ENCODE measurements around the gene VSTM2B.
"Not testable (repeated sequence)": the region's sequence is repeated elsewhere in the genome, so short reads cannot be mapped to it uniquely, and the experiment has no call there.

Gene VSTM2B

DNA sequence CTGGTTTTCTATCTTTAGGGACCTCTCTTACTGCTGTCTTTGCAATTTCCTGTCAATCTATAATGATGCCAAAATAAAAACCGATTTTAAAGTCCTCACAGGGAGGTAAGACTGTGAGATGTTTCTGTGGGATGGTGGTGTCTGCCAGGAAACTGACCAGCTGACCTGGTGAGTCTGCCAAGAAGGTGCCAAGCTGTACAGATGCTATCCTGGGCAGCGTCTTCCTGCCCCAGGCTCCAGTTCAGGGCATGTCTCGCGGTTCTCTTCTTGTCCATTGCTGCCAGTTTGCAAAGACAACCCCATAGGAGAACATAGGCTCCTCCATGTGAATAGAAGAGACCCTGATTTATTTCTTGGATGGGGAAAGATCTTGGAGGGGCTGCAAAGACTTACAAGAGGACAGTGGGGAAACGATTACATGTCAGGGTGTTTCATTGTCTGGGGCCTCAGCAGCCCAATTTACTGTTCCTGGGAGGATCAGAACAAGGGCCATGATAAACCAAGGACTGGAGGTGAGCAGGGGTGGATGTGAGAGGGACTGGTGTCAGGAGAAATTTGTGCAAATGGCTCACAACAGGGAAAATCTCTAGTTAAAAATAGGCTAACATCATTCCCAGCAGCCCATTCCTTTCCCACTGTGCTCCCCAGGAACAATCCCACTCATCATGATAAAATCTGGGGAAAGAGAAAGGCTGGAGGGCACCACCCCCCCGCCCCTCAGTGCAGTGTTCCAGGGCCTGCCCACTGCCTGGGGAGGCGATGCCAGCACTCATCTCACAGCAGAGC, 42.7 kb upstream of the VSTM2B start:
- Histone ChIP-seq H3K36me3 (ENCODE audit: control insufficient read depth in 4 of 4, insufficient read depth in 4 of 4, low read length in 3 of 4) (no peaks in the 10 kb centered on the region), H3K27ac (ENCODE audit: insufficient read depth in 1 of 2, low read depth in 1 of 2, low read length in 2 of 2, poor library complexity in 1 of 2, severe bottlenecking in 2 of 2) (no peak overlapping the region), H3K27me3 (replicated peaks in 2 of 5; ENCODE audit: control insufficient read depth in 4 of 5, insufficient read depth in 5 of 5, low read length in 4 of 5) (peaks cover 0 to 4% (median 0%) of the 10 kb centered on the region in 5 experiments), H3K9me3 (ENCODE audit: control extremely low read depth in 1 of 5, control insufficient read depth in 4 of 5, insufficient read depth in 2 of 5, low read depth in 1 of 5, low read length in 4 of 5) (peaks cover 0 to 14% (median 5%) of the 10 kb centered on the region in 5 experiments), H3K4me1 (ENCODE audit: control extremely low read depth in 1 of 4, control insufficient read depth in 4 of 4, insufficient read depth in 4 of 4, low read length in 3 of 4) (no peaks in the 10 kb centered on the region), H3K4me3 (ENCODE audit: control insufficient read depth in 1 of 7, extremely low read depth in 1 of 7, insufficient read depth in 4 of 7, low read depth in 2 of 7, low read length in 6 of 7) (no peak overlapping the region)
- no peak for DNase-seq
- ChIA-PET POLR2A (no interaction called here), CTCF (no interaction called here)
- 85% methylated on average over 5 of the region's 7 CpGs for WGBS (ENCODE audit: insufficient coverage)

- WGBS (ENCODE audit: insufficient coverage), result 93% methylated on average over 5 of the region's 5 CpGs
- Histone ChIP-seq H3K27me3 (replicated peaks in 2 of 5; ENCODE audit: control insufficient read depth in 4 of 5, insufficient read depth in 5 of 5, low read length in 4 of 5) (peaks cover 0 to 4% (median 0%) of the 10 kb centered on the region in 5 experiments), H3K27ac (ENCODE audit: insufficient read depth in 1 of 2, low read depth in 1 of 2, low read length in 2 of 2, poor library complexity in 1 of 2, severe bottlenecking in 2 of 2) (no peak overlapping the region), H3K36me3 (ENCODE audit: control insufficient read depth in 4 of 4, insufficient read depth in 4 of 4, low read length in 3 of 4) (no peaks in the 10 kb centered on the region), H3K4me3 (ENCODE audit: control insufficient read depth in 1 of 7, extremely low read depth in 1 of 7, insufficient read depth in 4 of 7, low read depth in 2 of 7, low read length in 6 of 7) (no peak overlapping the region), H3K9me3 (ENCODE audit: control extremely low read depth in 1 of 5, control insufficient read depth in 4 of 5, insufficient read depth in 2 of 5, low read depth in 1 of 5, low read length in 4 of 5) (peaks cover 0 to 14% (median 5%) of the 10 kb centered on the region in 5 experiments), H3K4me1 (ENCODE audit: control extremely low read depth in 1 of 4, control insufficient read depth in 4 of 4, insufficient read depth in 4 of 4, low read length in 3 of 4) (no peaks in the 10 kb centered on the region)
- ChIA-PET POLR2A (no interaction called here), CTCF (no interaction called here)
- DNase-seq, result no peak
Measured at GRCh38 chr19:29483641-29483920, 42.2 kb upstream of the VSTM2B start.

- no peak overlapping the region for H3K27ac ChIP-seq (ENCODE audit: insufficient read depth in 1 of 2, low read depth in 1 of 2, low read length in 2 of 2, poor library complexity in 1 of 2, severe bottlenecking in 2 of 2)
- peaks cover 0 to 14% (median 5%) of the 10 kb centered on the region in 5 experiments for H3K9me3 ChIP-seq (ENCODE audit: control extremely low read depth in 1 of 5, control insufficient read depth in 4 of 5, insufficient read depth in 2 of 5, low read depth in 1 of 5, low read length in 4 of 5)
- WGBS (ENCODE audit: insufficient coverage), result 54% methylated on average over 6 of the region's 6 CpGs
- CTCF ChIA-PET, result no interaction called here
- no peak for DNase-seq
- no peaks in the 10 kb centered on the region for H3K4me1 ChIP-seq (ENCODE audit: control extremely low read depth in 1 of 4, control insufficient read depth in 4 of 4, insufficient read depth in 4 of 4, low read length in 3 of 4)
- H3K36me3 ChIP-seq (ENCODE audit: control insufficient read depth in 4 of 4, insufficient read depth in 4 of 4, low read length in 3 of 4), result no peaks in the 10 kb centered on the region
- H3K4me3 ChIP-seq (ENCODE audit: control insufficient read depth in 1 of 7, extremely low read depth in 1 of 7, insufficient read depth in 4 of 7, low read depth in 2 of 7, low read length in 6 of 7), result no peak overlapping the region
- POLR2A ChIA-PET, result no interaction called here
- H3K27me3 ChIP-seq (replicated peaks in 2 of 5; ENCODE audit: control insufficient read depth in 4 of 5, insufficient read depth in 5 of 5, low read length in 4 of 5), result peaks cover 0 to 4% (median 0%) of the 10 kb centered on the region in 5 experiments
Measured at GRCh38 chr19:29483944-29484581, 41.7 kb upstream of the VSTM2B start.

DNA sequence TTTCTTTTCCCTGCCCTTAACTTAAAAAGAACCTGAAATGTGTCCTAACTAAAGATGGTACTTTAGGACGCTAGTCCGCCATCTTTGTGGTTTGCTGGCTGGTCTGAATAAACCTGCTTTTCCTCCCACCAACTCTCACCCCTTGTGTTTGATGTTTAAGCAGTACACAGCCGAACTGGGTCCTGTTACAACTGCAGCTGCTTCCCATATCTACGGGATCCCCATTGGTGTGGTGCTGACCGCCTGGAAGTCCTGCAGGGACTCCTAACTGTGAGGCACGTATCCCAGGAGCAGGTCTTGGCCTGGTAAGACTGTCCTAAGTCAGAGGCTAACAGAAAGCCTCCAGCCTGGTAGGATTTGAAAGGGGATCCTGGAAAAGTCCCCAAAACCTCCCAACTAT, 40.9 kb upstream of the VSTM2B start:
- H3K27ac ChIP-seq (ENCODE audit: insufficient read depth in 1 of 2, low read depth in 1 of 2, low read length in 2 of 2, poor library complexity in 1 of 2, severe bottlenecking in 2 of 2), result no peak overlapping the region
- ChIA-PET POLR2A (no interaction called here), CTCF (no interaction called here)
- no peaks in the 10 kb centered on the region for H3K36me3 ChIP-seq (ENCODE audit: control insufficient read depth in 4 of 4, insufficient read depth in 4 of 4, low read length in 3 of 4)
- no peak for DNase-seq
- 63% methylated on average over 6 of the region's 6 CpGs for WGBS (ENCODE audit: insufficient coverage)
- H3K4me1 ChIP-seq (ENCODE audit: control extremely low read depth in 1 of 4, control insufficient read depth in 4 of 4, insufficient read depth in 4 of 4, low read length in 3 of 4), result no peaks in the 10 kb centered on the region
- H3K27me3 ChIP-seq (replicated peaks in 2 of 5; ENCODE audit: control insufficient read depth in 4 of 5, insufficient read depth in 5 of 5, low read length in 4 of 5), result peaks cover 0 to 4% (median 0%) of the 10 kb centered on the region in 5 experiments
- H3K9me3 ChIP-seq (ENCODE audit: control extremely low read depth in 1 of 5, control insufficient read depth in 4 of 5, insufficient read depth in 2 of 5, low read depth in 1 of 5, low read length in 4 of 5), result peaks cover 0 to 11% (median 5%) of the 10 kb centered on the region in 5 experiments
- no peak overlapping the region for H3K4me3 ChIP-seq (ENCODE audit: control insufficient read depth in 1 of 7, extremely low read depth in 1 of 7, insufficient read depth in 4 of 7, low read depth in 2 of 7, low read length in 6 of 7)

- ChIA-PET CTCF (no interaction called here), POLR2A (no interaction called here)
- Histone ChIP-seq H3K27me3 (replicated peaks in 2 of 5; ENCODE audit: control insufficient read depth in 4 of 5, insufficient read depth in 5 of 5, low read length in 4 of 5) (peaks cover 0 to 4% (median 2%) of the 10 kb centered on the region in 5 experiments), H3K36me3 (ENCODE audit: control insufficient read depth in 4 of 4, insufficient read depth in 4 of 4, low read length in 3 of 4) (no peaks in the 10 kb centered on the region), H3K9me3 (ENCODE audit: control extremely low read depth in 1 of 5, control insufficient read depth in 4 of 5, insufficient read depth in 2 of 5, low read depth in 1 of 5, low read length in 4 of 5) (peaks cover 0 to 9% (median 4%) of the 10 kb centered on the region in 5 experiments), H3K4me3 (ENCODE audit: control insufficient read depth in 1 of 7, extremely low read depth in 1 of 7, insufficient read depth in 4 of 7, low read depth in 2 of 7, low read length in 6 of 7) (no peak overlapping the region), H3K4me1 (ENCODE audit: control extremely low read depth in 1 of 4, control insufficient read depth in 4 of 4, insufficient read depth in 4 of 4, low read length in 3 of 4) (no peaks in the 10 kb centered on the region), H3K27ac (ENCODE audit: insufficient read depth in 1 of 2, low read depth in 1 of 2, low read length in 2 of 2, poor library complexity in 1 of 2, severe bottlenecking in 2 of 2) (no peak overlapping the region)
- WGBS (ENCODE audit: insufficient coverage), result 43% methylated on average over 1 of the region's 7 CpGs
- no peak for DNase-seq
Measured at GRCh38 chr19:29485293-29485692, 40.5 kb upstream of the VSTM2B start.

- CTCF ChIA-PET; H3K36me3 ChIP-seq (ENCODE audit: control insufficient read depth in 4 of 4, insufficient read depth in 4 of 4, low read length in 3 of 4); POLR2A ChIA-PET; H3K4me1 ChIP-seq (ENCODE audit: control extremely low read depth in 1 of 4, control insufficient read depth in 4 of 4, insufficient read depth in 4 of 4, low read length in 3 of 4); H3K4me3 ChIP-seq (ENCODE audit: control insufficient read depth in 1 of 7, extremely low read depth in 1 of 7, insufficient read depth in 4 of 7, low read depth in 2 of 7, low read length in 6 of 7); H3K27ac ChIP-seq (ENCODE audit: insufficient read depth in 1 of 2, low read depth in 1 of 2, low read length in 2 of 2, poor library complexity in 1 of 2, severe bottlenecking in 2 of 2); DNase-seq; H3K9me3 ChIP-seq (ENCODE audit: control extremely low read depth in 1 of 5, control insufficient read depth in 4 of 5, insufficient read depth in 2 of 5, low read depth in 1 of 5, low read length in 4 of 5): not testable (repeated sequence)
- 95% methylated on average over 4 of the region's 9 CpGs for WGBS (ENCODE audit: insufficient coverage)
- H3K27me3 ChIP-seq (replicated peaks in 2 of 5; ENCODE audit: control insufficient read depth in 4 of 5, insufficient read depth in 5 of 5, low read length in 4 of 5), result peaks cover 0 to 14% (median 2%) of the 10 kb centered on the region in 5 experiments
Measured at GRCh38 chr19:29486961-29487360, 38.8 kb upstream of the VSTM2B start.

DNA sequence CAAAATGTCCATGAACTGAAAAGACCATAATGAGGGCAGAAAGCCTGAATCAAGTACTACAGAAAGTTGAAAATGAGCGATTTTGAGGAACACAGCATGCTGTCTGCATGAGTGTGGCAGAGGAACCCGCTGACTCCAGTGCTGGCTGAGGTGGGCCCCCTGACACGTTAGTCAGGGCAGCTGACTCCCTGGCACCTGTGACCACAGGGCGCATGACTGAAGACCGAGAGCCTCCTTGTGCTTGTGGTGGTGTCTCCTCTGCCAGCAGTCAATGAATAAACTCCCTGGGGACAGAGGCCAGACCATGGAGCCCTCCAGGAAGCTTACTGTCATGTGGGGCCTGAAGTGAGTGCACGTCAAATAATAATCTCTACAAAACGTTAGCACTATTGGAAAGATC, 38.4 kb upstream of the VSTM2B start:
- Histone ChIP-seq H3K4me1 (ENCODE audit: control extremely low read depth in 1 of 4, control insufficient read depth in 4 of 4, insufficient read depth in 4 of 4, low read length in 3 of 4) (no peaks in the 10 kb centered on the region), H3K9me3 (ENCODE audit: control extremely low read depth in 1 of 5, control insufficient read depth in 4 of 5, insufficient read depth in 2 of 5, low read depth in 1 of 5, low read length in 4 of 5) (no peaks in the 10 kb centered on the region), H3K4me3 (ENCODE audit: control insufficient read depth in 1 of 7, extremely low read depth in 1 of 7, insufficient read depth in 4 of 7, low read depth in 2 of 7, low read length in 6 of 7) (no peak overlapping the region), H3K36me3 (ENCODE audit: control insufficient read depth in 4 of 4, insufficient read depth in 4 of 4, low read length in 3 of 4) (no peaks in the 10 kb centered on the region), H3K27ac (ENCODE audit: insufficient read depth in 1 of 2, low read depth in 1 of 2, low read length in 2 of 2, poor library complexity in 1 of 2, severe bottlenecking in 2 of 2) (no peak overlapping the region), H3K27me3 (replicated peaks in 2 of 5; ENCODE audit: control insufficient read depth in 4 of 5, insufficient read depth in 5 of 5, low read length in 4 of 5) (peaks cover 0 to 19% (median 3%) of the 10 kb centered on the region in 5 experiments)
- ChIA-PET CTCF (no interaction called here), POLR2A (no interaction called here)
- 75% methylated on average over 4 of the region's 7 CpGs for WGBS (ENCODE audit: insufficient coverage)
- DNase-seq, result no peak

All from common myeloid progenitor, CD34-positive (primary cell).